Activated naive CD4-positive, alpha-beta T cell treated with anti-CD3 and anti-CD28 coated beads, Interleukin-2, amount 50 U/mL, for 72 hours (primary cell): ENCODE measurements around the gene RNF13. TPM values are rescaled to one million over a fixed set of nuclear protein-coding genes. Genes with fewer than 3 reads are reported as not detected.
"Not testable (repeated sequence)": the region's sequence is repeated elsewhere in the genome, so short reads cannot be mapped to it uniquely, and the experiment has no call there.

ENCODE experiments used
- ATAC-seq, 2 donors: fragments of 150-1000 bp; cut with Tn5 transposase; 2 replicates each; pipeline ENCODE4 v1.10.0; 2021; ENCODE audit warnings: mild to moderate bottlenecking in 2 of 2, moderate library complexity in 2 of 2
- DNase-seq, 2 donors: peaks; one replicate each; pipeline ENCODE4 v3.0.0; 2021 to 2022; ENCODE audit warnings: low spot score in 2 of 2
- H3K27ac Mint-ChIP-seq, 2 donors: one replicate each; pipeline ENCODE4 v1.8.0; 2022; ENCODE audit warnings: mild to moderate bottlenecking in 2 of 2, mixed read lengths in 2 of 2
- H3K36me3 Mint-ChIP-seq, 2 donors: one replicate each; pipeline ENCODE4 v1.8.0; 2022; ENCODE audit warnings: mixed read lengths in 2 of 2
- H3K9me3 Mint-ChIP-seq, 2 donors: one replicate each; pipeline ENCODE4 v1.8.0; 2022; ENCODE audit warnings: mixed read lengths in 2 of 2
- total RNA-seq, 2 donors: library from RNA; stranded (reverse); gene quantifications; one replicate each; pipeline ENCODE4 v1.2.3, GENCODE V29; 2022

RNF13 gene
- total RNA-seq, 2 donors from 2014 or later, result 24.2 to 27.7 TPM

DNA sequence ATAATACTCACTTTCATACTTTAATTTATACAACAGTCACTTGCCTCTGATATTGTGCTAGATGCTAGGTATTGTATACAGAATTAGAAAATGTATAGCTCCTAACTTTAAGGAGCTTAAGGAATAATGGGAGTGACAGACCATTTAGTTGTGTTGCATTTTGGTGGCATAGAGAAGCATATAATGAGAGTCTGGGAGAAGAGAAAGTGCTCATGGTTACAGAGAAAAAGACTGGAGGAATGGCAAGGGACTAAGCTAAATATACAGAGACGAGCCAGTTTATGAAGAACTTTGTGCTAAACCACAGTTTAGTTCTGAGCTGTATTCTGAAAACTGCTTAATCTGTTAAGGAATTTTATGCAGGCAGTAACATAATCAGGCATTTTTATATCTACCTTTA lies 6.4 kb downstream of the RNF13 start:
- Mint-ChIP-seq H3K27ac (no peak overlapping the region), H3K9me3 (peaks cover 0 to 8% of the 10 kb centered on the region in 2 donors), H3K36me3 (peaks cover 0 to 36% of the 10 kb centered on the region in 2 donors)
- ATAC-seq, result no peak
- no peak for DNase-seq

DNA sequence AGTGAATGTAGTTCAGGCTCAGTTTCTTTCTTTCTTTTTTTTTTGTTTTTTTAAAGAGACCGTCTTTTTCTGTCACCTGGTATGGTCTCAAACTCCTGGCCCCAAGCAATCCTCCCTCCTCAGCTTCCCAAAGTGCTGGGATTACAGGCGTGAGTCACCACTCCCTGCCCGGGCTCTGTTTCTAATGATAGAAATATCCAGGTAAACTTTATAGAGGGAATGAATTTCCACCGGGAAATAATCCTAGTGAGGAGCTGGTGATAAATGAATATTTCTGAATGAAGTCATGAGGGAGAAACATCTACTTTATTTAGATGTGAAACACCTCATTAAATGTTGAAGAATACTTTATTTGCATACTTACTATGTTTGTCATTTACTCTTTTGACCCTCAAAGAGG lies 7.2 kb downstream of the RNF13 start:
- Mint-ChIP-seq H3K27ac (no peak overlapping the region), H3K36me3 (peaks cover 0 to 34% of the 10 kb centered on the region in 2 donors), H3K9me3 (peaks cover 0 to 8% of the 10 kb centered on the region in 2 donors)
- ATAC-seq (no peak), DNase-seq (no peak)

DNA sequence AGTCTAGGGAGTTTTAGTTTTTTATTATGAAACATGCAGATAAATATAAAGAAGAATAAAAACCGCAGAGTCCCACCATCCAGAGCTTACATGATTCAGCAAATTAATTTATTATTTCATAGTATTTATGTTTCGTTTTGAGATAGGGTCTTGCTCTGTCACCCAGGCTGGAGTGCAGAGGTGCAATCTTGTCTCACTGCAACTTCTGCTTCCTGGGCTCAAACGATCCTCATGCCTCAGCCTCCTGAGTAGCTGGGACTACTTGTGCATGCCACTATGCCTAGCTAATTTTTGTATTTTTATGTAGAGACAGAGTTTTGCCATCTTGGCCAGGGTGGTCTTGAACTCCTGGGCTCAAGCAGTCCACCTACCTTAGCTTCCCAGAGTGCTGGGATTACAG lies 13.6 kb downstream of the RNF13 start:
- H3K27ac Mint-ChIP-seq, result no peak overlapping the region
- DNase-seq (no peak), ATAC-seq (no peak)
- peaks cover 20 to 41% of the 10 kb centered on the region in 2 donors for H3K36me3 Mint-ChIP-seq
- peaks cover 9 to 18% of the 10 kb centered on the region in 2 donors for H3K9me3 Mint-ChIP-seq

DNA sequence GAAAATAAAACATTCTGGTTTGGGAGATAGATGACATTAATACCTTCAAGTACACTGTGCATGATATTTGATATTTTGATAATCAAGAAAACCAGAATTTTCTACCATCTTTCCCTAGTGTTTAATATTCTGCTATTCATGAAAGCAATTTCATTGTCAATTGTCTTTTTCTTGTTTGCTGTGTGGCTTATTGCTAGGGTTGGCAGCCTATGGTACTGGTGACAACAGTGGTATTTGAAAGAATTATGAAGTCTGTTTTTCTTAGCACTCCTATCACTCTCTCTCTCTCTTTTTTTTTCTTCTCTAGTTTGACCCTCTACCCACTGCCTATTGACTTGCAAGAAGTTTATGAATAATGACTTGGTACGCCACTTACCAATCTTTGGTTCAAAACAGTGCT lies 15.4 kb downstream of the RNF13 start:
- DNase-seq, result no peak
- H3K9me3 Mint-ChIP-seq, result peaks cover 9 to 26% of the 10 kb centered on the region in 2 donors
- no peak for ATAC-seq
- H3K27ac Mint-ChIP-seq, result no peak overlapping the region
- H3K36me3 Mint-ChIP-seq, result peaks cover 25 to 41% of the 10 kb centered on the region in 2 donors

DNA sequence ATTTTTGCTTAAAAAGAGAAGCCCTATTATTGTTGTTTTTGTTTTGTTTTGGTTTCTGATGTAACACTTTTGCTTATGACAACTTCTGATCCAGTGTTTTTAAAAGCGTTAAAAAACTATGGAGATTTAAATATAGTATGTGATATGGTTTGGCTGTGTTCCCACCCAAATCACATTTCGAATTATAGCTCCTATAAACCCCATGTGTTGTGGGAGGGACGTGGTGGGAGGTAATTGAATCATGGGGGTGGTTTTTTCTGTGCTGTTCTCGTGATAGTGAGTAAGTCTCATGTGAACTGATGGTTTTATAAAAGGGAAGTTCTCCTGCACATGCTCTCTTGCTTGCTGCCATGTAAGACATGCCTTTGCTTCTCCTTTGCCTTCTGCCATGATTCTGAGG lies 16.6 kb downstream of the RNF13 start:
- not testable (repeated sequence) for DNase-seq, H3K27ac Mint-ChIP-seq, ATAC-seq
- H3K9me3 Mint-ChIP-seq, result peaks cover 11 to 37% of the 10 kb centered on the region in 2 donors
- H3K36me3 Mint-ChIP-seq, result peaks cover 28 to 43% of the 10 kb centered on the region in 2 donors

DNA sequence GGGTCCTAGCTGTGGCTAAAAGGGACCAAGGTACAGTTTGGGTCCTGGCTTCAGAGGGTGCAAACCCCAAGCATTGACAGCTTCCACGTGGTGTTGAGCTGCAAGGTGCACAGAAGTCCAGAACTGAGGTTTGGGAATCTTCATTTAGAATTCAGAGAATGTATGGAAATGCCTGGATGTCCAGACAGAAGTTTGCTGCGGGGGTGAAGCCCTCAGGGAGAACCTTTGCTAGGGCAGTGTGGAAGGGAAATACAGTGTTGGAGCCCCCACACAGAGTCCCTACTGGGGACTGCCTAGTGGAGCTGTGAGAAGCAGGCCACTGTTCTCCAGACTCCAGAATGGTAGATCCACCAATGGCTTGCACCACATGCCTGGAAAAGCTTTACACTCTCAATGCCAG lies 17.9 kb downstream of the RNF13 start:
- peaks cover 36 to 55% of the 10 kb centered on the region in 2 donors for H3K36me3 Mint-ChIP-seq
- H3K27ac Mint-ChIP-seq, result no peak overlapping the region
- ATAC-seq (no peak), DNase-seq (no peak)
- H3K9me3 Mint-ChIP-seq, result peaks cover 19 to 41% of the 10 kb centered on the region in 2 donors

DNA sequence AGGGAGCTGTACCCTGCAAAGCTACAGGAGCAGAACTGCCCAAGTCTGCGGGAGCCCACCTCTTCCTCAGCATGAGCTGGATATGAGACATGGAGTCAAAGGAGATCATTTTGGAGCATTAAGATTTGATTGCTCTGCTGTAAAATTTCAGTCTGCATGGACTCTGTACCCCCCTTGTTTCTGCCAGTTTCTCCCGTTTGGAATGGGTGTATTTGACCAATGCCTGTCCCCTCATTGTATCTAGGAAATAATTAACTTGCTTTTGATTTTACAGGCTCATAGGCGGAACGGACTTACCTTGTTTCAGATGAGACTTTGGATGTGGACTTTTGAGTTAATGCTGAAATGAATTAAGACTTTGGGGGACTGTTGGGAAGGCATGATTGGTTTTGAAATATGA lies 18.3 kb downstream of the RNF13 start:
- peaks cover 19 to 41% of the 10 kb centered on the region in 2 donors for H3K9me3 Mint-ChIP-seq
- H3K27ac Mint-ChIP-seq, result no peak overlapping the region
- peaks cover 36 to 57% of the 10 kb centered on the region in 2 donors for H3K36me3 Mint-ChIP-seq
- no peak for ATAC-seq
- DNase-seq, result no peak

DNA sequence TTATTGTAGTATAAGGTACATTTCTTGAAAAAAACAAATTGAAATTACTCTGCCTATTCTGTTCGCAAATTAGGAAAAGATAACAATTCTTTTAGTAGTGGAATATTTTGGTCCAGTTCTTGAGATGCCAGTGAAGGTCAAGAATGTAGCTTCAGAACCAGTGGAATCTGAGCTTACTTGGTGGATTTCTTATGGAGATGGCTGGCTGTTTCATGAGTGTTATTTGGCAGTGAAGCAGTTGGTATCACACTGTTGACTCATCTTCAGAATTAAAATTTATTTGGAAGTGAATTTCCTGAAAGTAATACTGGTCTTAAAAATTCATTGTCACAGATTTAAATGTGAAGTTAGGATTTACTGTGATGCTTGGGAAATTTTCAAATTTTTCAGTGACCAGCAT lies 19.1 kb downstream of the RNF13 start:
- peaks cover 19 to 44% of the 10 kb centered on the region in 2 donors for H3K9me3 Mint-ChIP-seq
- DNase-seq (no peak), ATAC-seq (no peak)
- no peak overlapping the region for H3K27ac Mint-ChIP-seq
- H3K36me3 Mint-ChIP-seq, result peaks cover 36 to 64% of the 10 kb centered on the region in 2 donors

DNA sequence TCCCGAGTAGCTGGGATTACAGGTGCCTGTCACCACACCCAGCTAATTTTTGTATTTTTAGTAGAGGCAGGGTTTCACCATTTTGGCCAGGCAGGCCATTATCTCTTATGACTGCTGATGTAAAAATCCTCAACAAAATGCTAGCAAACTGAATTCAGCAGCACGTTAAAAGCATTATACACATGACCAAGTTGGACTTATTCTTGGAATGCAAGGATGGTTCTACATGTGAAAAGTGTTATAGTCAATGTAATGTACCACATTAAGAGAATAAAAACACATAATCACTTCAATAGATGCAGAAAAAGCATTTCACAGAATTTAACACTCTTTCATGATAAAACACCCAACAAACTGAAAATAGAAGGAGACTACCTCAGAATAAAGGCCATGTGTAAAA lies 20.2 kb downstream of the RNF13 start:
- DNase-seq (no peak), ATAC-seq (no peak)
- Mint-ChIP-seq H3K36me3 (peaks cover 46 to 76% of the 10 kb centered on the region in 2 donors), H3K27ac (no peak overlapping the region), H3K9me3 (peaks cover 25 to 52% of the 10 kb centered on the region in 2 donors)

DNA sequence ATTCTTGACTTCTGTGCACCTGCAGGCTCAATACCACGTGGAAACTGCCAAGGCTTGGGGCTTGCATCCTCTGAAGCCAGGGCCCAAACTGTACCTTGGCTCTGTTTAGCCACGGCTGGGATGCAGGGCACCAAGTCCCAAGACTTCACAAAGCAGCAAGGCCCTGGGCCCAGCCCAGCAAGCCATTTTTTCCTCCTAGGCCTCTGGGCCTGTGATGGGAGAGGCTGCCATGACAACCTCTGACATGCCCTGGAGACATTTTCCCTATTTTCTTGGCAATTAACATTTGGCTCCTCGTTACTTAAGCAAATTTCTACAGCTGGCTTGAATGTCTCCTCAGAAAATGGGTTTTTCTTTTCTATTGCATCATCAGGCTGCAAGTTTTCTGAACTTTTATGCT lies 25.5 kb downstream of the RNF13 start:
- not testable (repeated sequence) for DNase-seq, H3K27ac Mint-ChIP-seq, ATAC-seq
- Mint-ChIP-seq H3K9me3 (peaks cover 16 to 24% of the 10 kb centered on the region in 2 donors), H3K36me3 (peaks cover 23 to 56% of the 10 kb centered on the region in 2 donors)

DNA sequence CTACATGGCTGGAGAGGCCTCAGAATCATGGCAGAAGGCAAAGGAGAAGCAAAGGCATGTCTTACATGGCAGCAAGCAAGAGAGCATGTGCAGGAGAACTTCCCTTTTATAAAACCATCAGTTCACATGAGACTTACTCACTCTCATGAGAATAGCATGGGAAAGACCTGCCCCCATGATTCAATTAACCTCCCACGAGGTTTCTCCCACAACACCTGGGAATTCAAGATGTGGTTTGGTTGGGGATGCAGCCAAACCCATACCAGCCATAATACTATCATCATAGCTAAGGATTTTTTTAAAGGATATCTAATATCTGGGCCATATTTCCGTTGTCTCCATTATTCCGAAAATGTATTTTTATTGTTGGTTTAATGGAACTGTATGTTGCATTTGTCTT lies 26.5 kb downstream of the RNF13 start:
- Mint-ChIP-seq H3K9me3 (peaks cover 16 to 17% of the 10 kb centered on the region in 2 donors), H3K36me3 (peaks cover 21 to 51% of the 10 kb centered on the region in 2 donors)
- H3K27ac Mint-ChIP-seq, DNase-seq, ATAC-seq: not testable (repeated sequence)

DNA sequence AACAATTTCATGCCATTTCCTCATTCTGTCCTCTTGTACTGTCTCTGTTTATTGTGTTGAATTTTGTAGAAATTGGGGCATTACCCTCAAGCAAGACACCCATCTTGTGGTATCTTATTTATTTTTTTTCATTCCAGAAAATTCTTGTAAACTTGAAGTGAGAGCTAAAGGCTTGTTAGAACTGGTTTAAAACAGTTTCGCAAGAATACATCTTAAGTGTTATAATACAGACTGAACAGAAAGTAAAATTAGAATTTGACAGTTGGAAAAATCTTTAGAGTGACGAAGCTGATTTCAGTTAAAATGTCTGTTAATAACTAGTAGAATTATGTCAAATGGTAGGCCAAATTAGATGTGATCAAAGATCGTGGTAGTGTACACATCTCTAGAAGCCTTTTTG lies 26.9 kb downstream of the RNF13 start:
- DNase-seq (no peak), ATAC-seq (no peak)
- Mint-ChIP-seq H3K36me3 (peaks cover 18 to 47% of the 10 kb centered on the region in 2 donors), H3K27ac (no peak overlapping the region), H3K9me3 (peaks cover 11 to 12% of the 10 kb centered on the region in 2 donors)

DNA sequence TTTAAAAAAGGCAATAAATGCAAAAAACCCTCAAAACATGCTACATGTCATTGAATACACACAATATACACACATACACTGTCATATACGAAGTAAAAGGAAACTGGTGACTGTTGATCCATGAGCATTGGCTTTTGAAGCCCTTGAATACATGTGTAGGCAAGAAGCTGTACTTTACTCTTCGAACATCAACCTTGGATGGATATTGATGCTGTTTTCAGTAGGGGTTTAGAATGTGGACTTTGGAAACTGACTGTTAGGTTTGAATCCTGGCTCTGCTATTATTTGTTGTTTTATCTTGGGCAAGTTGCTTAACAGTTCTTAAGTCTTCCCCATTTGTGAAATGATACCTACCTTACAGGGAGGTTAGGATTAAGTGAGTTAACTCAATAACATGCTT lies 30.5 kb downstream of the RNF13 start:
- H3K36me3 Mint-ChIP-seq, result peaks cover 0 to 29% of the 10 kb centered on the region in 2 donors

DNA sequence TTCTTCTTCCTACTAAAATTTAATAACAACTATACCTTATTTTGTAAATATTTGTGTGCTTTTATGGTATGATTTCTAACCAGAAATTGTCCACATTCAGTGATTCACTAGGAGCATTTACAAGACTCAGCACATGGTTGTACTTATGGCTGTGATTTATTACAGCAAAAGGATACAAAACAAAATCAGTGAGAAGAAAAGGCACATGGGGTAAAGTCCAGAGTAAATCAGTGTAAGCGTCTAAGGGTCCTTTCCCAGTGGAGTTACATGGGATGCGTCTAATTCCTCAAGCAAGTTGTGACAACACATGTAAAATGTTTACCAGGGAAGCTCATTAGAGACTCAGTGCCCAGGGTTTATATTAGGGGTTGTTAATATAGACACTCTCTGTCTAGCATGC lies 31.1 kb downstream of the RNF13 start:
- H3K27ac Mint-ChIP-seq, result no peak overlapping the region
- no peaks in the 10 kb centered on the region for H3K9me3 Mint-ChIP-seq
- H3K36me3 Mint-ChIP-seq, result peaks cover 0 to 33% of the 10 kb centered on the region in 2 donors
- no peak for ATAC-seq
- no peak for DNase-seq

More for the DNA sequence above, 30.5 kb downstream of the RNF13 start:
- DNase-seq (no peak), ATAC-seq (no peak)
- no peaks in the 10 kb centered on the region for H3K9me3 Mint-ChIP-seq
- no peak overlapping the region for H3K27ac Mint-ChIP-seq

DNA sequence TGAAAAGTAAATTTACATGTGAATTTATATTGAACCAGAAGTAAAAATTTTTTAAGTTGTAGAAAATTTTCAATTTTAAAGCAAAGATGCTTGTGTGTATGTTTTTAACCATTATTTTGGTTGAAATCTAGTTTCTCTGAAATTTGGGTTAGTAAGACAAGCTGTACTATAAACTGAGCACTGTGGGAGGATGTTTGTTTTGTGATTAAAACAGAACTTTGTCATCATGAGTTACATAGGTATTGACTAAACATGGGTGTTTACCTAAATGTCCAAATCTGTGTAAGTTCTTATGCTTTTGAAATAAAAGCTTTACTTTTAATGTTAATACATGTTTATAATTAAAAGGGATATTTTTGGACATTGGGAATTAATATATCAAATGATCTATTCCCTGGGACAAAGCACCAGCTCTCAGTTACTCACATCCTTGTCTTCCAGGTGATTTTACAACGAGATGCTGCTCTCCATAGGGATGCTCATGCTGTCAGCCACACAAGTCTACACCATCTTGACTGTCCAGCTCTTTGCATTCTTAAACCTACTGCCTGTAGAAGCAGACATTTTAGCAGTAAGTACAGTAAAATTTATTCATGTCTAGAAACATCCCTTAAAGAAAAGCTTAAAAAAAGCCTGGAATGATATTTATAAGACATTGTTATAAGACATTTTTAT lies 32.7 kb downstream of the RNF13 start:
- no peak overlapping the region for H3K27ac Mint-ChIP-seq
- DNase-seq (no peak), ATAC-seq (no peak)
- H3K36me3 Mint-ChIP-seq, result peaks cover 0 to 25% of the 10 kb centered on the region in 2 donors
- H3K9me3 Mint-ChIP-seq, result no peaks in the 10 kb centered on the region

DNA sequence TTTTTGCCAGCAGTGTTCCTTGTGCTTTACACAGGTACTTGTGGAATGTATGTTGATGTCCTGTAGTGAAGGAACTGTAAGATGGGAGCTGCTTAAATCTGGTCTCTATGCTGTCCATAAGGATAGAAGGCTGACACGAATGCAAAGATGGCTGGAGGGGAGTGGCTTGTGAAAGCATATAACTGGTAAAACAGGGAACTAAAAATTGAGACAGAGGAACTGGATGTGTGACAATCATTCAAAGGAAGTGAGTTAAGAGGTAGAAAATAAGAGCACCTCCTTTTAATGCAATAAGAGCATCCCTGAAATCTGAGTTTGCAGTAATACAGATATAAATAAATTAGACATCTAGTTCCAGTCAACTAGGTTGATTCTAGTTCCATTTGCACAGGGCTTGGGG lies 35.2 kb downstream of the RNF13 start:
- Mint-ChIP-seq H3K27ac (peak overlapping the region; percentile 10), H3K9me3 (no peaks in the 10 kb centered on the region), H3K36me3 (peaks cover 0 to 25% of the 10 kb centered on the region in 2 donors)
- ATAC-seq (no peak), DNase-seq (no peak)

DNA sequence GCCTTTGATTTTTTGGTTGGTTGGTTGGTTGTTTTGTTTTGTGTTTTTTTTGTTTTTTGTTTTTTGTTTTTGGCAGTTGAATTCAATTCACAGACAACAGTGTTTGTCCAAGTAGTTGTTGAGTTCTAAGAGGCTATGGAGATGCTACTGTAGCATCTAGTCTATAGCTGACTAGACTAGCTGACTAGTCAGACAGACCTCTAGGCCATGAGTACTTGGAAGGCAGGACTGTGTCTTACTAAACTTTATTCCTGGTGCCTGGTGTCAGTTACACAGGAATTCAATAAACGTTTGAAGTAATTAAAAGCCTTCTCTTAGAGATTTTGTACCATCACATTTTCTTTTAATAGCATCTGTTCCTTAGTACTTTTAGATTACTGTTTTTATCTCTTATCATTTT lies 35.7 kb downstream of the RNF13 start:
- DNase-seq (no peak), ATAC-seq (no peak)
- Mint-ChIP-seq H3K9me3 (no peaks in the 10 kb centered on the region), H3K36me3 (peaks cover 0 to 25% of the 10 kb centered on the region in 2 donors), H3K27ac (no peak overlapping the region)
